ENCODE measurements around the gene MAP2K6.

The MAP2K6 gene

GRCh38 chr17:69535016-69535570, 120.6 kb downstream of the MAP2K6 start:
- DNase-seq (ENCODE audit: low read depth in 2 of 2): no peak

GRCh38 chr17:69538795-69539194, 124.3 kb downstream of the MAP2K6 start:
- no peak for DNase-seq (ENCODE audit: low read depth in 2 of 2)

- no peak for DNase-seq (ENCODE audit: low read depth in 2 of 2)
Observed at GRCh38 chr17:69539274-69539673, 124.8 kb downstream of the MAP2K6 start.

- no peak for DNase-seq (ENCODE audit: low read depth in 2 of 2)
Observed at GRCh38 chr17:69539781-69540319, 125.4 kb downstream of the MAP2K6 start.

GRCh38 chr17:69540356-69540755, 125.9 kb downstream of the MAP2K6 start:
- no peak for DNase-seq (ENCODE audit: low read depth in 2 of 2)

GRCh38 chr17:69547230-69547629, 132.7 kb downstream of the MAP2K6 start:
- no peak for DNase-seq (ENCODE audit: low read depth in 2 of 2)

GRCh38 chr17:69547947-69548346, 133.4 kb downstream of the MAP2K6 start:
- no peak for DNase-seq (ENCODE audit: low read depth in 2 of 2)

- DNase-seq (ENCODE audit: low read depth in 2 of 2): no peak
Observed at GRCh38 chr17:69551212-69552010, 136.9 kb downstream of the MAP2K6 start.

GRCh38 chr17:69552986-69553667, 138.6 kb downstream of the MAP2K6 start:
- DNase-seq (ENCODE audit: low read depth in 2 of 2): no peak

- no peak for DNase-seq (ENCODE audit: low read depth in 2 of 2)
Observed at GRCh38 chr17:69555056-69555455, 140.6 kb downstream of the MAP2K6 start.

GRCh38 chr17:69557339-69557738, 142.8 kb downstream of the MAP2K6 start:
- no peak for DNase-seq (ENCODE audit: low read depth in 2 of 2)

- no peak for DNase-seq (ENCODE audit: low read depth in 2 of 2)
Observed at GRCh38 chr17:69558796-69559195, 144.3 kb downstream of the MAP2K6 start.

GRCh38 chr17:69560987-69561441, 146.5 kb downstream of the MAP2K6 start:
- no peak for DNase-seq (ENCODE audit: low read depth in 2 of 2)

GRCh38 chr17:69561462-69561861, 147.0 kb downstream of the MAP2K6 start:
- DNase-seq (ENCODE audit: low read depth in 2 of 2): no peak

GRCh38 chr17:69565447-69565846, 150.9 kb downstream of the MAP2K6 start:
- no peak for DNase-seq (ENCODE audit: low read depth in 2 of 2)

- DNase-seq (ENCODE audit: low read depth in 2 of 2): no peak
Observed at GRCh38 chr17:69567130-69567529, 152.6 kb downstream of the MAP2K6 start.

GRCh38 chr17:69572747-69573146, 158.2 kb downstream of the MAP2K6 start:
- no peak for DNase-seq (ENCODE audit: low read depth in 2 of 2)

GRCh38 chr17:69573396-69573795, 158.9 kb downstream of the MAP2K6 start:
- no peak for DNase-seq (ENCODE audit: low read depth in 2 of 2)

GRCh38 chr17:69574257-69575197, 160.0 kb downstream of the MAP2K6 start:
- no peak for DNase-seq (ENCODE audit: low read depth in 2 of 2)

- no peak for DNase-seq (ENCODE audit: low read depth in 2 of 2)
Observed at GRCh38 chr17:69575346-69575761, 160.9 kb downstream of the MAP2K6 start.

GRCh38 chr17:69577098-69577497, 162.6 kb downstream of the MAP2K6 start:
- no peak for DNase-seq (ENCODE audit: low read depth in 2 of 2)

Measured in stimulated activated CD4-positive, alpha-beta T cell treated with anti-CD3 and anti-CD28 coated beads, Interleukin-1b, Interleukin-23, amount 100 ng/mL, for 4 hours (primary cell).